Fibroblast of peridontal ligament (primary cell): ENCODE results near the gene C16orf46.
"Not testable (repeated sequence)": the region's sequence is repeated elsewhere in the genome, so short reads cannot be mapped to it uniquely, and the experiment has no call there.

Experiments
- DNase-seq: peaks from one replicate; pipeline ENCODE4 v3.0.0-alpha.2; 2010; ENCODE audit errors: extremely low read depth

C16orf46 gene

DNA sequence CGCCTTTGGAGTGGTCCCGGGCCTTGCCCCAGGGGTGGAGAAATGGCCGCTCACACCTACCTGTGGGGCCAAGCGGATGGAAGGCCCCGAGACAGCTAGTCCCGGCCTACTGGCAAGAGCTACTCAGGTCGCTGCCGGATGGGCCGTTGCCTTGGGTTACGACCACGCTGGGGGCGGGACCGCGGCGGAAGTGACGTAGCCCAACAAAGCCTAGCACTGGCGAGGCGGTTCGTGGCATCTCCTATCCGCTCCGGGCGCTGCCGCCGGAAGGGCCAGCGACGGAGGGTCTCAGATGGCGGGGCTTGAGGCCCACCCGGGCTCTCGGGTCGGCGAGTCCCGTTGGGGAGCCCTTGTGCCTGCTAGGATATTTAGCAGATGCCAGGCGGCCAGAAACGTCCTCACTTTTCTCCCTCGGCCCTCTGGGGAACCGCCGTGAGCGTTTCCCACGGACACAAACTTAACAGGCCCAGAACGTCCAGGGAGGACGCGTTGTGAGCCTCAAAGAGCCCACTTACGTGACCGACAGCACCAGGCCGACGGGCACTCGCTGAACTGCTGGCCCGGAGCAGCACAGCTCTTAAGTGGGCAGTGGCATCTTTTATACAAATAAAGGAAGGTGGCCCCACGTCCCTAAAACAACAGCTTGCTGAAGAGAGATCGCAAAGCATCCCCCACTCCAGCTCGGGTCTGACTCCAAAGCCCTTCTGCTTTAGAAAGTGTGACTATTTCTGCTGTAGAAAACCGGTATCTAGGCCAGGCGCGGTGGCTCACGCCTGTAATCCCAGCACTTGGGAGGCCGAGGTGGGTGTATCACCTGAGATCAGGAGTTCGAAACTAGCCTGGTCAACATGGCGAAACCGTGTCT is at the start of gene C16orf46:
C16orf46 (minus strand) TSS at position 163 of the 865 bp plus-strand sequence. CDS start 13,283 bp downstream, outside the sequence.
- DNase-seq, result peak; percentile 93

DNA sequence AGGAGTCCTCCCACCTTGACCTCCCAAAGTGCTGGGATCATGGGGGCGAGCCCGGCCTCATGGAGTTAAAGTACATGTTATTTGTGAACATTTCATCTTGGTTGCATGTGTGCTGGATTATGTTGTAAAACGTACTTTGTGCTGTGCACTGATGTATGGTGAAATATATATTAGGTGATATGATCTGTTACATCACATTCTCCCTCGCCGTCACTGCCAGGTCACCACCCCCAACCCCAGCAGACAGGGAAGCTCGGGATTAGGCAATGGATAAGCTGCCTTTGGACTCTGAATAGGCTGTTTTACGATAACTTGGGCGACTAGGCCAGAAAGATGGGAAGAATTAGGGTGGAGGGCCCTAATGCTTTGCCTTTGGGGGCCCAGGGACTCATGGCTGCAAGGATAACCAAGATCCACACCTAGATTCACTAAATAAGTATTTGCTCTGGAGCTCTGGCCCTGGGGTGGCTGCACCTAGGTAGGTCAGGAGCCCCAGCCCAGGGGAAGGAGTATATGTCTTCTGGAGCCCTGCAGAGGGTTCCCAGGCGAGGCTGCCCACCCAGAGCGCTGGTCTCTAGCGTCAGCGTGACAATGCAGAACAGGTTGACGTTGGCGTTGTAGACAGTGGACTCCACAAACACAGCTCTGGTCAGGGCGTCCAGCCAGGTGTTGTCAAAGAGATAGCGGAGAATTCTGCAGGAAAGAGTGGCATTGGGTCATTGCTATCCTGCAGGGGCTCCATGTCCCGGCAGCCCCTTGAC is 46.2 kb upstream of the C16orf46 start:
- no peak for DNase-seq

DNA sequence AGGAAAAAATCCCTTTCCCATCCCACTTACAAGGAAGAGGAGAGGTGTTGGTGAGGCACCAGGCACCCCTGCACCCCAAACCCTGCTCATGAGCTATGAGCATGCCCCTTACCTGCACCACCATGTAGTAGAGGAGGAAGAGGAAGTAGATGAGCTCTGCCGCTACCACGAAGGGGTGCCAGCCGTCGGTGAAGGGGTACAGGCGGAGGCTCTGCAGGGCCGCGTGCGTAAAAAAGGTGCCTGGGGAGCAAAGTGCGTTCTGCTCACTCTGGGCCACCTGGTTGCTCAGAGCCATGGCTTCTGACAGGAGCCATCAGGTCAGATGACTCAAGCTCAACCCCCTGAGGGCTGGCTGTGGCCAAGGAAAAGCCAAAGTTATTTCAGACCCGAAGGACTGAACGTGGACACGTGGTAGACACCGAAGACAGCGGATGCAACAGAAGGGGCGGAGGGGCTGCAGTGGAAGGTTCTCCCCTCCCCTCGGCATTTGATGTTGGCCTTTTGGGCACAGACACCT is 44.5 kb upstream of the C16orf46 start:
- no peak for DNase-seq

DNA sequence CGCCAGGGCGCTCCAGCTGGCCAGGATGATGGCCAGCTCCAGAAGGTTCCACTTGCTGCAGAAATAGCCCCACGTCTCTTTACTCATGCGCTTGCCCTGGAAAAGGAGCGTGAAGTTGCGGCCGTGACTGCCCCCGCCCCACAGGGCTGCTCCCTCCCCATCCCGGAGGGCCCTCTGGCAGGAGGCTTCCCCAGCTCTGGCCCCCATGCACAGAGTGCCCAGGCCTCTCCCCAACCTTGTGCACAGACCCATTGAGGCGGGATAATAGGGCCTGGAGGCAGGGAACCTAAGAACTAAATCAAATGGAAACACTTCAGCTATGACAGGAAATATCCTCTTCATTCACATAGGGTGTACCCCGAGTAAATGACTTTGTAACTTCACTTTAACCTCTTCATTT is 40.4 kb upstream of the C16orf46 start:
- DNase-seq, result no peak

DNA sequence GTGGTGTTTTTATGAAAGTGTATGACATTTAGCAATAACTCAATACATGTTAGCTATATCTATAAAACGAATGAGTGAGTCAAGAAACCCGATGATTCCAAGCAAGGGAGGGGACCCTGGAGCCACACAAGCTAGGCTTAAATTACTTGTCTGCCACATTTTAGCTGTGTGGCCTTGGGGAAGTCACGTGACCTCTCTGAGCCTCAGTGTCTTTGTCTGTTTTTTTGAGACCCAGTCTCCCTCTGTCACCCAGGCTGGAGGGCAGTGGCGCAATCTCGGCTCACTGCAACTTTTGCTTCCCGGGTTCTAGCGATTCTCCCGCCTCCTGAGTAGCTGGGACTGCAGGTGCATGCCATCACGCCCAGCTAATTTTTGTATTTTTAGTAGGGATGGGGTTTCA is 39.2 kb upstream of the C16orf46 start:
- no peak for DNase-seq

DNA sequence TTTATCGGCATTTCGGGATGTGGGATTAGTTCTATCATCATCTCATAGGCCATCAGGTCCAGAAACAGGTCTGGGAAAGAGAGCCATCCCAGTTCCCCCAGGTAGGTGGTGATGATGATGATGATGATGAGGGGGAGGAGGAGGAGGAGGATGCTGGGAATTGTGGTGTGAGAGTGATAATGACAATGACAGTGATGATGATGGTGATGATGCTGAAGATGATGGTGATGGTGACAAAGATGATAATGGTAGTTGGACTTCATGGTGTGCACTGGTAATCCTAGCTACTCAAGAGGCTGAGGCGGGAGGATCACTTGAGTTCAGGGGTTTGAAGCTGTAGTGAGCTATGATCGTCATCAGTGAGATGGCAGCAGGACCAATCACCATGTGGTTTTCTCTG is 35.4 kb upstream of the C16orf46 start:
- no peak for DNase-seq

- DNase-seq, result not testable (repeated sequence)
Measured at GRCh38 chr16:81109274-81109673, 32.2 kb upstream of the C16orf46 start.

DNA sequence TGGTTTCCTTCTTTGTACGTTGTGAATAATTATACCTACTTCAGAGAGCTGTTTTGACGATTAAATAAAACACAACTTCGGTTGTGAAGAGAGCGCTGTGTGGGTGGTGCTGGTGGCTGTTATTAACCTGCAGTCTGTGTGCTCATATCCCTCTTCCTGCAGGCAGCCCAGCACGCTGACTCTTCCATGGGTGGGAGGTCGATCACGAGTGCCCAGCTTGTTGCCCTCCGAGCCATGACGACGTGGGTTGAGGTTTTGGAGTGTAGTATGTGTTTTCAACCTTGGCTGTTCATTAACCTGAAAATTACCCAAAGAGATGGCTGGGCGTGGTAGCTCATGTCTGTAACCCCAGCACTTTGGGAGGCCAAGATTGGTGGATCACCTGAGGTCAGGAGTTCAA is 30.5 kb upstream of the C16orf46 start:
- no peak for DNase-seq

DNA sequence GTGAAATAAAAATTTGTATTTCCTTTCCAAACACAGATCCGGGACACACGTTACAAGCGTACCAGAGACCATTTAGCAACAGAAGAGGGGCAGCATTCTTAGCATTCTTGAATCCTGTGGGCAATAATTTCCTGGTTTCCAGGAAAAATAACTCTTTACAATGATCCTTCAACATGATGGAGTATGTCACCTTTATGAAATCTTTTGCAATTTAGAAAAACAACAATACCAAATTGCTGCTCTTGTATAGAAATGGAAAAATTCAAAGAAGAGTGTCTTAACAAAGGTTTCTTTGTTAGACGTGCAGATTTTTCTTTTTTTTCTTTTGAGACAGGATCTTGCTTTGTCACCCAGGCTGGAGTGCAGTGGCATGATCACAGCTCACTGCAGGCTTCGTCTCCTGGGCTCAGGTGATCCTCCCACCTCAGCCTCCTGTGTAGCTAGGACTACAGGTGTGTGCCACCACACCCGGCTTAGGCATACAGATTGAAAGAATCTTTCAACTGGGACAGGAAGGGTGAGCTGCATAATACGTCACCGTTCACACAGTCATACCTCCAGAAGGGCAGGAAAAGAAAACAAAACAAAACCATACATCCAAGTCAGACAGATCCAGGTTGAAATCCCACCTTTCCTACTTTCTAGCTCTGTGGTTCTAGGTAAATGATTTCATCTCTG is 29.9 kb upstream of the C16orf46 start:
- DNase-seq, result no peak

DNA sequence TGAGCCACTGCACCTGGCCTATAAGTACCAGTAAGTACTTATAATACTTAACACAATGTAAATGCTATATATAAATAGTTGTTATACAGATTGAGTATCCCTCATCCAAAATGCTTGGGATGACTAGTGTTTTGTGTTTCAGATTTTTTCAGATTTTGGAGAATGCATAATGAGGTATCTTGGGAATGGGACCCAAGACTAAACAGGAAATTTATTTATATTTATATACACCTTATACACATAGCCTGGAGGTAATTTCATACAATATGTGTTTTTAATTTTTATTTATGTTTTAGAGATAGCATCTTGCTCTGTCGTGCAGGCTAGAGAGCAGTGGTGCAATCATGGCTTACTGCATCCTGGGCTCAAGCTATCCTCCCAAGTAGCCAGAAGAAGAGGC is 28.9 kb upstream of the C16orf46 start:
- no peak for DNase-seq

DNA sequence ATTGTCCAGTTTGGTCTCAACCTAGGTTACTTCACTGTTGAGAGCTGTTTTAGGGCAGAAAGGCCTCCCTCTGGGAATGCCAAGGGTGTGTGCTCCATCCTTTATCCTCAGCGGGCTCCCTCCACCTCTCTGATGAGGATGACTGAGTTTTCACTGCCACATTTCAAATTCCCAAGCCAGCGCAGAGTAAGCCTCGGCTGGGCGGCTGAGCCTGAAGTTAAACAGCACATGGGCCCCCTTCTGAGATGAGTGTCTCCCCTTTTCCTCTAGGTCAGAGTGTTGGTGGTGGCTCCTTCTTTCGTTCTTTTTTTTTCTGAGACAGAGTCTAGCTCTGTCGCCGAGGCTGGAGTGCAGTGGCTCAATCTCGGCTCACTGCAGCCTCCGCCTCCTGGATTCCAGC is 24.7 kb upstream of the C16orf46 start:
- no peak for DNase-seq

GRCh38 chr16:81099958-81100357 is 22.9 kb upstream of the C16orf46 start:
- no peak for DNase-seq

- no peak for DNase-seq
Measured at GRCh38 chr16:81097230-81097629, 20.2 kb upstream of the C16orf46 start.

DNA sequence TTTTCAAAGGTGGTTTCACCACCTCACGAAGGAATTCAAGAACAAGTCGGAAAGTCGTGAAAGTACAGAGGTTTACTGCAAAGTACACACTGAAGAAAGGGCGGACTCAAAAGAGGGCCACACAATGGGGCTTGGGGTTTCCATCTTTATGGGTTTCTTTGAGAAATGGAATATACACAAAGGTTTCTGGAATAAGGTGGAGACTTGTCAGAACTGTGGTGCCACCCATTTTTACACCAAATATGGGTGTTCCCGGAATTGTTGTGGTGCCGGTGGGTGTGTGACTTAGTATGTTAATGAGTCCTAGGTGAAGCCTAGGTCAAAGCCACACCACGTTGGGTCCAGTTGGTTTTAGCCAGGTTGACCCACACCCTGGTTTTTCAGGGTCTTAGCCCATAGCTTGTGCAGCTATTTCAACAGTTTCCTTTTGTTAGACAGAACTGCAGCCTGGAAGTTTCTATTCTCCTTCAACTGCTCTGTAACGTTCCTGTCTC is 19.7 kb upstream of the C16orf46 start:
- no peak for DNase-seq

DNA sequence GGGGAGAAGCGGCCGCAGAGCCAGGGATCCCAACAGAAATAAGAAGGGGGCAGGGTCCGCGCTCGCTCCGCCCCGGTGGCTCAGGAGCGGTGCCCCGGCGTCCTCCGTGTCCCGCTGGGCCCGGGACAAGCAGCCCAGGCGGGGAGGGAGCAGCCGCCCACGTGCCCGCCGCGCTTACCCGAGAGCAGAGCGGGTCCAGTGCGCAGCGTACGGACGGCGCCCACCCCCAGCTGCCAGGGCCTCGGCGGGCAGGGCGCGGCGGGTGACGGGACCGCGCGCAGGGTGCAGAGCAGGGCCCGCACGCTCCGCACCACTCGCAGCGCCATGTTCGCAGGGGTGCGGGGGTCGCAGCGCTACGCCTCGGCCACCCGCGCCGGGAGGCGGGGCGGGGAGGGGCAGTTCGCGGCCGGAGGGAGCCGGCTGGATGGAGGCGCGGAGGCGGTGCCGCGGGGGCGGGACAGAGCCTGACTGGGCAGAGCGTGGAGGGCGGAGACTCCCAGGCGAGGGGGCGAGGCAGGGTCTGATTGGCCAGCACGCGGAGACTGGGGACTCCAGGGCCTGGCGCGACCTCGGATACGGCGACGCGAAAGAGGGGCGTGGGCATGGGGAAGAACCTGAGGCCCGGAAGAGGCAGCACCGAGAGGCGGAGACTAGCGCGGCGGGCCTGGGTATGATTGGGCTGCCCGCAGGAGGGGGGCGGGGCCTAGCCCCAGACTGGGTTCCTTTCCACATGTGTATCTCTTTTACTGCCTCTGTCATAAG is 19.1 kb upstream of the C16orf46 start, which contains the start of gene GCSH:
GCSH (minus strand) TSS at position 443 of the 762 bp plus-strand sequence; CDS start at position 326, 117 bp downstream.
- peak; percentile 96 for DNase-seq

DNA sequence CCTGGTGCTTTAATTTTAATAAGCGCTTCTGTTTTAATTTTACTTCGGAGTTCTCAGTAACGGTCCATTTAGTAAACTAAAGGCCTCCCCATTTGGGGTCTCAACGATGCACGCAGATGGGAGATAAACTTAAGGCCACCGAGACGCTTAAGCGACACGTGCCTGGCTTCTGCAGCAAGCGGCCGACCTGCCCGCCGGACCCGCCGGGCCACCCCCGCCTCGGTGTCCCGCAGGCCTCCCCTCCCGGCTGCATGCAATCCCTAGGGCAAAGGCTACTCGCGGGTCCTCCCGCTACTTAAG is 18.6 kb upstream of the C16orf46 start:
- DNase-seq, result peak; percentile 5

DNA sequence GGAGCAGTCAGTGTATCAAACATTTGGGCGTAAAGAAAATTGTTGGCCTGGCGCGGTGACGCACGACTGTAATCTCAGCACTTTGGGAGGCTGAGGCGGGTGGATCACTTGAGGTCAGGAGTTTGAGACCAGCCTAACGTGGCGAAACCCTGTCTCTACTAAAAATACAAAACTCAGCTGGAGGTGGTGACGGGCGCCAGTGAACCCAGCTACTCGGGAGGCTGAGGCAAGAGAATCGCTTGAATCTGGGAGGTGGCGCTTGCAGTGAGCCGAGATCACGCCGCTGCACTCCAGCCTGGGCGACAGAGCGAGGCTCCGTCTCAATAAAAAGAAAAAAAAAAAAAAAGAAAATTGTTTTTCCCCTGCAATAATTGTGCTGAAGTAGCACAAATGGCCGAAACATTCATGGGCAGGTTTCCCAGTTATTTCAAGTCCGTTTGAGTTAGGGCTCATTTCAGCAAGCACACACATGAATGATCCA is 17.8 kb upstream of the C16orf46 start:
- peak; percentile 45 for DNase-seq

DNA sequence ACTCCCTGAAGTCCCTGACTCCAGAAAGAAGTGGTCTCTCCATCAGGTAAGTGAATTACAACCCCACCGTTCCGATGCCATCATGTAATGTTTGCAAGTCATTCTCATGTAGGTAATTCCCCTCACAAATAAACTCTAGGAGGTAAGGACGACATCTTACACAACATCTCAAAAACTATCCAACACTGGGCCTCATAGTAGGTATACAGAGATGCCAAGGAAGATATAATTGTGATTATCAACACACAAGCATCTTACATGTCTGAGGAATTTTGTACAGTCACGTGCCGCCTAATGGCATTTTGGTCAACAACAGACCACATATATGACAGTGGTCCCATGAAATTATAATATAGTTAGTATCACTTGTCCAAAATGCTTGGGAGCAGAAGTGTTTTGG is 11.8 kb upstream of the C16orf46 start:
- no peak for DNase-seq

GRCh38 chr16:81081014-81081413 is 4.0 kb upstream of the C16orf46 start:
- DNase-seq, result no peak

GRCh38 chr16:81080233-81080632 is 3.2 kb upstream of the C16orf46 start:
- no peak for DNase-seq

GRCh38 chr16:81076566-81077075 is 417 bp downstream of the C16orf46 start:
- peak; percentile 78 for DNase-seq
